Pancreas (tissue), 10 donors: ENCODE results near the gene FILIP1. TPM values are rescaled to one million over a fixed set of nuclear protein-coding genes. Genes with fewer than 3 reads are reported as not detected.

ENCODE experiments used
- ATAC-seq, 4 donors: fragments of 200-7000 bp; cut with Tn5 transposase; one replicate each; pipeline versions ENCODE4 v1.8.0 to v1.9.1; 2020; ENCODE audit warnings: mild to moderate bottlenecking in 4 of 4, moderate library complexity in 4 of 4
- DNase-seq, 6 donors: peaks; one replicate each; pipeline ENCODE4 v3.0.0-alpha.2; 2020
- FAIRE-seq: peaks from 2 replicates; lab custom pipeline; 2012; peaks lifted over from hg19 to GRCh38; lab: Jason Lieb, UNC
- H3K27ac ChIP-seq, 4 donors: fragments of 200-600 bp; sonication (generic); 1 replicate in 3 of 4; 2 replicates in 1 of 4; pipeline versions ENCODE4 v1.5.0 to v1.8.0; 2020
- H3K27me3 ChIP-seq, 4 donors: fragments of 200-600 bp; one replicate each; pipeline ENCODE4 v1.8.0; 2021
- H3K36me3 ChIP-seq, 3 donors: fragments of 200-600 bp; sonication (generic) in 1 of 3; one replicate each; pipeline versions ENCODE4 v1.5.0 to v1.8.0; 2020 to 2021
- H3K4me1 ChIP-seq, 3 donors: fragments of 200-600 bp; one replicate each; pipeline ENCODE4 v1.8.0; 2021
- H3K4me3 ChIP-seq, 4 donors: fragments of 200-600 bp; sonication (generic) in 2 of 4; one replicate each; pipeline versions ENCODE4 v1.5.0 to v1.8.0; 2020 to 2021
- H3K9me3 ChIP-seq, 4 donors: fragments of 200-600 bp; one replicate each; pipeline ENCODE4 v1.8.0; 2021
- WGBS, 2 donors: extraction: QIAGEN DNeasy Blood & Tissue Kit; methylation state at CpG; one replicate each; pipeline ENCODE4 v1.1.7; 2013; 5-methylcytosine and 5-hydroxymethylcytosine counted together
- intact Hi-C, 3 donors: fragments of 100-400 bp; cut with DNase I; formaldehyde crosslinking; loops; one replicate each; pipeline versions ENCODE4 v1.11.1 to v1.14.2; 2022
- polyA plus RNA-seq, 2 donors: library from polyadenylated mRNA; stranded (reverse); fragments of 200-250 nt; gene quantifications; one replicate each; pipeline ENCODE4 v1.2.3, GENCODE V29; 2013
- total RNA-seq, 6 donors: library from RNA; stranded (reverse); fragmentation: NEBNext Ultra II Directional in 4 of 6; extraction: Animal tissue kit (Norgen Biotek cat#: 25700) in 4 of 6; gene quantifications; one replicate each; pipeline versions ENCODE4 v1.2.1 to v1.2.4, GENCODE V29; 2021 to 2023
- TF ChIP-seq, protein P1 (sequence below), 4 donors: fragments of 200-600 bp; sonication (generic) in 3 of 4; IDR thresholded peaks; one replicate each; pipeline versions ENCODE4 v1.5.0 to v1.8.0; 2021; ENCODE audit warnings: antibody characterized with exemption in 4 of 4
- donor health status: healthy with polysubstance abuse.
- donor health status: DM: no; HTN: no; CAD: no; lungs with moderate emphysema.
- donor health status: DM: no; HTN: no; CAD: no.
- donor health status: control.
- donor health status: control.
- donor health status: Bipolar disorder and iron deficiency.
- donor health status: DM: yes; HTN: yes; CAD: no.
- donor health status: DM: no; HTN: no; CAD: no.
- donor health status: DM: no; HTN: no; CAD: no.
- donor health status: DM: yes; HTN: yes; CAD: no.

FILIP1 gene
- total and polyA plus RNA-seq, 8 donors: 0.33 to 3.6 (median 1.5) TPM

GRCh38 chr6:75350156-75350555, 143.4 kb downstream of the FILIP1 start:
- ATAC-seq: no peak
- TF ChIP-seq, protein P1, sequence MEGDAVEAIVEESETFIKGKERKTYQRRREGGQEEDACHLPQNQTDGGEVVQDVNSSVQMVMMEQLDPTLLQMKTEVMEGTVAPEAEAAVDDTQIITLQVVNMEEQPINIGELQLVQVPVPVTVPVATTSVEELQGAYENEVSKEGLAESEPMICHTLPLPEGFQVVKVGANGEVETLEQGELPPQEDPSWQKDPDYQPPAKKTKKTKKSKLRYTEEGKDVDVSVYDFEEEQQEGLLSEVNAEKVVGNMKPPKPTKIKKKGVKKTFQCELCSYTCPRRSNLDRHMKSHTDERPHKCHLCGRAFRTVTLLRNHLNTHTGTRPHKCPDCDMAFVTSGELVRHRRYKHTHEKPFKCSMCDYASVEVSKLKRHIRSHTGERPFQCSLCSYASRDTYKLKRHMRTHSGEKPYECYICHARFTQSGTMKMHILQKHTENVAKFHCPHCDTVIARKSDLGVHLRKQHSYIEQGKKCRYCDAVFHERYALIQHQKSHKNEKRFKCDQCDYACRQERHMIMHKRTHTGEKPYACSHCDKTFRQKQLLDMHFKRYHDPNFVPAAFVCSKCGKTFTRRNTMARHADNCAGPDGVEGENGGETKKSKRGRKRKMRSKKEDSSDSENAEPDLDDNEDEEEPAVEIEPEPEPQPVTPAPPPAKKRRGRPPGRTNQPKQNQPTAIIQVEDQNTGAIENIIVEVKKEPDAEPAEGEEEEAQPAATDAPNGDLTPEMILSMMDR (IDR thresholded peaks at IDR 0.05): no peak
- Histone ChIP-seq H3K36me3 (no peaks in the 10 kb centered on the region), H3K27ac (no peak overlapping the region), H3K27me3 (no peaks in the 10 kb centered on the region), H3K4me1 (peaks cover 0 to 7% (median 0%) of the 10 kb centered on the region in 3 donors), H3K4me3 (no peak overlapping the region), H3K9me3 (no peaks in the 10 kb centered on the region)
- intact Hi-C loops: no loop called here
- WGBS, 2 donors: 32 to 33% methylated on average over 3 of the region's 3 CpGs
- no peak for FAIRE-seq
- DNase-seq: no peak

DNA sequence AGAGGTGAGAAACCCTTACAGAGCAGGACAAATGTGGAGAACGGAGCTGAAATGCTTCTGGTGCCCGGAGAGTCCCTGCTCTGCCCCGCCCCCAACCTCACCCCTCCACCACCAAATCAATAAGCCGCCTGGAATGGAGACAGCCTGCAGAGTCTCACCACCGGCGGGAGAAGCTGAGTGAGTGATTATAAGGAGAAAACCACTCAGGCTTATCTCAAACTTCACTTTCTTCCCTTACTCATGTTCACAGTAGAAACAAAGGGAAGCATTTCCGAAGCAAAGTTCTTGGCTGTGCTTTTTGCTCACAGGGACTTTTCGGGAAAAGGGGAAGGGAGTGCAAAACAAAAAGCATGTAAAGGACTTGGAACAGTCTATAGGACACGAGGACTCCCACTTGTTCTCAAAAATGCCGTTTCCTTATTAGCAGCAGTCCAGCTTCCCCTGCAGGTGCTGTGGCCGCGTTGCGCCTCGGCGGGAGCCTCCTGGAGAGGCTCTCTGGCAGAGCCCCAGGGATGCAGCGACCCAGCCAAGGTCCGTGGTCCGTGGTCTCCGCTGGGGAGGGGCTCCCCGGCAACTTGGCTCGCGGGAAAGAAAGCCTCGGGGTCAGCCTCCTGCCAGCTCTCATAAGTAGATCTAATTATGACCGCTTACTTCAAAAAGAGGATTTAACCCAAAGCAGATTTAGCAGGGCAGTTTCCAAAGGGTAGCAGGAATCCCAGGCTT, 144.2 kb downstream of the FILIP1 start:
- peak overlapping the region in 3 of 4 donors; percentile 2 to 40 (median 24) for H3K4me3 ChIP-seq
- intact Hi-C loops: no loop called here
- no peaks in the 10 kb centered on the region for H3K36me3 ChIP-seq
- ATAC-seq (peak; percentile 85 to 96 (median 94)), DNase-seq (peak; percentile 42 to 65 (median 53)), FAIRE-seq (no peak)
- H3K27ac ChIP-seq: no peak overlapping the region
- TF ChIP-seq, protein P1 (IDR thresholded peaks at IDR 0.05): no peak
- no peaks in the 10 kb centered on the region for H3K27me3 ChIP-seq
- 1 to 2% methylated on average over 24 of the region's 24 CpGs for WGBS, 2 donors
- H3K4me1 ChIP-seq: peaks cover 0 to 7% (median 0%) of the 10 kb centered on the region in 3 donors
- no peaks in the 10 kb centered on the region for H3K9me3 ChIP-seq

DNA sequence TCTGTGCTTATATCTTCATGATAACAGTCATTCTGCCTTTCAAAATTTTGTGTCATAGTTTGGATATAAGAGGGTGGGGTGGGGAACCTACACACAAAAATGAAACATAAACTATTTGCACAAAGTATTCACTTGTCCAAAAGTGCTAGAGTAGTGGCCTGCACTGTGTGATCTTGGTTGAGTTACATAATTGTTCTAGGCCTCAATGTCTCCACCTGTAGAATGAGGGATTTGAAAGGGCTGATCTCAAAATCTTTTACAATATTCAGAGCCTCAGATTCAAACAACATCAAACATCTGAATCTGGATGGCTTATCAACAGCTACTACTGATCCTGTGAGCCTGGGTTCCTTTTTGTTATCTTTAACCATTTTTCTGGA, 144.7 kb downstream of the FILIP1 start:
- ATAC-seq: peak in 1 of 4 donors; percentile 28
- no peak for FAIRE-seq
- intact Hi-C loops: no loop called here
- no peak for DNase-seq
- Histone ChIP-seq H3K9me3 (no peaks in the 10 kb centered on the region), H3K27me3 (no peaks in the 10 kb centered on the region), H3K4me1 (peaks cover 0 to 7% (median 0%) of the 10 kb centered on the region in 3 donors), H3K36me3 (no peaks in the 10 kb centered on the region), H3K4me3 (peak overlapping the region in 1 of 4 donors; percentile 40), H3K27ac (no peak overlapping the region)
- TF ChIP-seq, protein P1 (IDR thresholded peaks at IDR 0.05): no peak

GRCh38 chr6:75347898-75348610, 145.5 kb downstream of the FILIP1 start:
- FAIRE-seq: no peak
- no peaks in the 10 kb centered on the region for H3K9me3 ChIP-seq
- 93 to 95% methylated on average over 2 of the region's 2 CpGs for WGBS, 2 donors
- TF ChIP-seq, protein P1 (IDR thresholded peaks at IDR 0.05): no peak
- H3K36me3 ChIP-seq: no peaks in the 10 kb centered on the region
- no peak overlapping the region for H3K4me3 ChIP-seq
- no peaks in the 10 kb centered on the region for H3K27me3 ChIP-seq
- intact Hi-C loops: no loop called here
- no peak for DNase-seq
- H3K27ac ChIP-seq: no peak overlapping the region
- no peak for ATAC-seq
- H3K4me1 ChIP-seq: peaks cover 0 to 7% (median 0%) of the 10 kb centered on the region in 3 donors
